GM18502 (cell line): Measurements from ENCODE around the gene FGFR2.
A peak's percentile ranks its signal among the peaks of the same experiment; 100 is the strongest.

ENCODE experiments used
- ATAC-seq: cut with Tn5 transposase; IDR thresholded peaks from one replicate; pipeline ENCODE4 v1.9.1; 2021; ENCODE audit warnings: mild to moderate bottlenecking; ENCODE audit not compliant: unreplicated experiment, poor library complexity

The FGFR2 gene

GRCh38 chr10:121611393-121612159 lies 13.3 kb upstream of the FGFR2 start:
- no peak for ATAC-seq

- ATAC-seq = no peak
These were observed 12.6 kb upstream of the FGFR2 start for GRCh38 chr10:121610798-121611323.

- no peak for ATAC-seq
These were observed 11.5 kb upstream of the FGFR2 start for GRCh38 chr10:121609426-121610380.

GRCh38 chr10:121608469-121609190 lies 10.4 kb upstream of the FGFR2 start:
- ATAC-seq = peak; percentile 69

- ATAC-seq = no peak
These were observed 9.2 kb upstream of the FGFR2 start for GRCh38 chr10:121607310-121608055.

- no peak for ATAC-seq
These were observed 7.5 kb upstream of the FGFR2 start for GRCh38 chr10:121605708-121606107.

- ATAC-seq = no peak
These were observed 3.2 kb upstream of the FGFR2 start for GRCh38 chr10:121601458-121601857.

GRCh38 chr10:121600611-121601010 lies 2.4 kb upstream of the FGFR2 start:
- ATAC-seq = no peak

- no peak for ATAC-seq
These were observed 1.7 kb upstream of the FGFR2 start for GRCh38 chr10:121599947-121600346.

- ATAC-seq = no peak
These were observed 561 bp downstream of the FGFR2 start for GRCh38 chr10:121597504-121598262.

- ATAC-seq = no peak
These were observed 1.3 kb downstream of the FGFR2 start for GRCh38 chr10:121596689-121597503.

GRCh38 chr10:121595806-121596688 lies 2.2 kb downstream of the FGFR2 start:
- ATAC-seq = no peak

- no peak for ATAC-seq
These were observed 2.9 kb downstream of the FGFR2 start for GRCh38 chr10:121595351-121595805.

- no peak for ATAC-seq
These were observed 3.5 kb downstream of the FGFR2 start for GRCh38 chr10:121594623-121595350.

GRCh38 chr10:121594076-121594475 lies 4.2 kb downstream of the FGFR2 start:
- ATAC-seq = no peak

GRCh38 chr10:121593281-121594075 lies 4.8 kb downstream of the FGFR2 start:
- ATAC-seq = no peak
